CMK (cell line): ENCODE data around the gene IMPG1.

ENCODE experiments used
- DNase-seq: peaks from one replicate; pipeline ENCODE4 v3.0.0-alpha.2; 2010; ENCODE audit warnings: low read depth

IMPG1 gene

GRCh38 chr6:75892384-75892783, 180.1 kb downstream of the IMPG1 start:
- no peak for DNase-seq

- DNase-seq, result no peak
Observed at GRCh38 chr6:75884822-75885221, 187.6 kb downstream of the IMPG1 start.

GRCh38 chr6:75882734-75883133, 189.7 kb downstream of the IMPG1 start:
- DNase-seq, result no peak

- no peak for DNase-seq
Observed at GRCh38 chr6:75880305-75880704, 192.2 kb downstream of the IMPG1 start.

- no peak for DNase-seq
Observed at GRCh38 chr6:75876152-75876551, 196.3 kb downstream of the IMPG1 start.

GRCh38 chr6:75874224-75874623, 198.2 kb downstream of the IMPG1 start:
- no peak for DNase-seq
